SK-N-SH (cell line): Measurements from ENCODE around the gene SLC4A2.
A peak's percentile ranks its signal among the peaks of the same experiment; 100 is the strongest.

ENCODE experiments used
- CHD2 ChIP-seq: fragments of 150-350 bp; IDR thresholded peaks from 2 replicates; pipeline ENCODE4 v1.6.1; 2018; ENCODE audit warnings: low read length; ENCODE audit not compliant: partially characterized antibody
- CTCF ChIP-seq: fragments of 200-600 bp; sonication (generic); IDR thresholded peaks from 2 replicates; pipeline ENCODE4 v1.6.1; 2017; ENCODE audit warnings: antibody characterized with exemption, mild to moderate bottlenecking, moderate library complexity
- FOXJ3 ChIP-seq: sonication (generic); formaldehyde crosslinking; IDR thresholded peaks from 2 replicates; pipeline ENCODE4 v1.5.1; 2020; ENCODE audit warnings: mild to moderate bottlenecking, missing genetic modification reagents
- MXI1 ChIP-seq: IDR thresholded peaks from 2 replicates; pipeline ENCODE4 v1.6.1; 2012; ENCODE audit warnings: mild to moderate bottlenecking, low read depth, low read length, improper control_type of control experiment
- NFIC ChIP-seq: IDR thresholded peaks from 2 replicates; pipeline ENCODE4 v1.4.0; 2012; ENCODE audit warnings: borderline replicate concordance
- NRF1 ChIP-seq: IDR thresholded peaks from 2 replicates; pipeline ENCODE4 v1.6.1; 2012; ENCODE audit warnings: low read depth, mild to moderate bottlenecking, low read length
- RAD21 ChIP-seq: IDR thresholded peaks from 2 replicates; pipeline ENCODE4 v1.6.1; 2012; ENCODE audit warnings: mild to moderate bottlenecking, low read length
- RFX5 ChIP-seq: IDR thresholded peaks from 2 replicates; pipeline ENCODE4 v1.6.1; 2012; ENCODE audit warnings: mild to moderate bottlenecking, improper control_type of control experiment, low read length
- SIN3A ChIP-seq: IDR thresholded peaks from 2 replicates; pipeline ENCODE4 v1.6.1; 2012; ENCODE audit warnings: low read depth, mild to moderate bottlenecking, low read length, moderate library complexity, borderline replicate concordance
- YY1 ChIP-seq: IDR thresholded peaks from 2 replicates; pipeline ENCODE4 v1.4.0; 2012; ENCODE audit warnings: low read depth, mild to moderate bottlenecking
- ZBTB33 ChIP-seq: IDR thresholded peaks from 2 replicates; pipeline ENCODE4 v1.4.0; 2012; ENCODE audit warnings: low read depth, borderline replicate concordance
- TF ChIP-seq, protein P1 (sequence below): IDR thresholded peaks from 2 replicates; pipeline ENCODE4 v1.6.1; 2012; ENCODE audit warnings: mild to moderate bottlenecking, low read depth, low read length, moderate library complexity

GRCh38 chr7:151056283-151056665 lies 3.1 kb upstream of the SLC4A2 start:
- TF ChIP-seq, protein P1, sequence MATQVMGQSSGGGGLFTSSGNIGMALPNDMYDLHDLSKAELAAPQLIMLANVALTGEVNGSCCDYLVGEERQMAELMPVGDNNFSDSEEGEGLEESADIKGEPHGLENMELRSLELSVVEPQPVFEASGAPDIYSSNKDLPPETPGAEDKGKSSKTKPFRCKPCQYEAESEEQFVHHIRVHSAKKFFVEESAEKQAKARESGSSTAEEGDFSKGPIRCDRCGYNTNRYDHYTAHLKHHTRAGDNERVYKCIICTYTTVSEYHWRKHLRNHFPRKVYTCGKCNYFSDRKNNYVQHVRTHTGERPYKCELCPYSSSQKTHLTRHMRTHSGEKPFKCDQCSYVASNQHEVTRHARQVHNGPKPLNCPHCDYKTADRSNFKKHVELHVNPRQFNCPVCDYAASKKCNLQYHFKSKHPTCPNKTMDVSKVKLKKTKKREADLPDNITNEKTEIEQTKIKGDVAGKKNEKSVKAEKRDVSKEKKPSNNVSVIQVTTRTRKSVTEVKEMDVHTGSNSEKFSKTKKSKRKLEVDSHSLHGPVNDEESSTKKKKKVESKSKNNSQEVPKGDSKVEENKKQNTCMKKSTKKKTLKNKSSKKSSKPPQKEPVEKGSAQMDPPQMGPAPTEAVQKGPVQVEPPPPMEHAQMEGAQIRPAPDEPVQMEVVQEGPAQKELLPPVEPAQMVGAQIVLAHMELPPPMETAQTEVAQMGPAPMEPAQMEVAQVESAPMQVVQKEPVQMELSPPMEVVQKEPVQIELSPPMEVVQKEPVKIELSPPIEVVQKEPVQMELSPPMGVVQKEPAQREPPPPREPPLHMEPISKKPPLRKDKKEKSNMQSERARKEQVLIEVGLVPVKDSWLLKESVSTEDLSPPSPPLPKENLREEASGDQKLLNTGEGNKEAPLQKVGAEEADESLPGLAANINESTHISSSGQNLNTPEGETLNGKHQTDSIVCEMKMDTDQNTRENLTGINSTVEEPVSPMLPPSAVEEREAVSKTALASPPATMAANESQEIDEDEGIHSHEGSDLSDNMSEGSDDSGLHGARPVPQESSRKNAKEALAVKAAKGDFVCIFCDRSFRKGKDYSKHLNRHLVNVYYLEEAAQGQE: no peak
- TF ChIP-seq CTCF (peak; percentile 23), NRF1 (no peak), RAD21 (no peak), MXI1 (0 out of 2 replicates have a peak, but pooled peaks have one; percentile 9), SIN3A (no peak), CHD2 (no peak), NFIC (no peak), FOXJ3 (CRISPR knock-in tag) (no peak), RFX5 (no peak), ZBTB33 (no peak), YY1 (no peak)
